NB4 (cell line): Measurements from ENCODE around the gene DLX3.

Experiments used
- DNase-seq: peaks from one replicate; pipeline ENCODE4 v3.0.0; 2010; ENCODE audit warnings: low read depth
- H3K4me3 ChIP-seq: one replicate; pipeline ENCODE4 v1.5.1; 2011; ENCODE audit warnings: mild to moderate bottlenecking, low read depth, low read length, moderate library complexity
- CTCF ChIP-seq: IDR thresholded peaks from one replicate; pipeline ENCODE4 v1.5.1; 2012; ENCODE audit warnings: low read depth, low read length
- MYC ChIP-seq: IDR thresholded peaks from 2 replicates; pipeline ENCODE4 v1.6.1; 2011; ENCODE audit warnings: low read depth, low read length
- POLR2A ChIP-seq: IDR thresholded peaks from 2 replicates; pipeline ENCODE4 v1.6.1; 2011; ENCODE audit warnings: mild to moderate bottlenecking; ENCODE audit not compliant: insufficient read length; ENCODE audit errors: extremely low read depth
- TF ChIP-seq, protein P1 (sequence below): IDR thresholded peaks from 2 replicates; pipeline ENCODE4 v1.6.1; 2011; ENCODE audit warnings: low read depth, low read length

DLX3 gene

GRCh38 chr17:49964303-49964768 lies 30.7 kb downstream of the DLX3 start:
- H3K4me3 ChIP-seq, result no peak overlapping the region
- TF ChIP-seq, protein P1, sequence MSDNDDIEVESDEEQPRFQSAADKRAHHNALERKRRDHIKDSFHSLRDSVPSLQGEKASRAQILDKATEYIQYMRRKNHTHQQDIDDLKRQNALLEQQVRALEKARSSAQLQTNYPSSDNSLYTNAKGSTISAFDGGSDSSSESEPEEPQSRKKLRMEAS, result no peak
- TF ChIP-seq POLR2A (no peak), MYC (no peak), CTCF (no peak)
- no peak for DNase-seq

DNA sequence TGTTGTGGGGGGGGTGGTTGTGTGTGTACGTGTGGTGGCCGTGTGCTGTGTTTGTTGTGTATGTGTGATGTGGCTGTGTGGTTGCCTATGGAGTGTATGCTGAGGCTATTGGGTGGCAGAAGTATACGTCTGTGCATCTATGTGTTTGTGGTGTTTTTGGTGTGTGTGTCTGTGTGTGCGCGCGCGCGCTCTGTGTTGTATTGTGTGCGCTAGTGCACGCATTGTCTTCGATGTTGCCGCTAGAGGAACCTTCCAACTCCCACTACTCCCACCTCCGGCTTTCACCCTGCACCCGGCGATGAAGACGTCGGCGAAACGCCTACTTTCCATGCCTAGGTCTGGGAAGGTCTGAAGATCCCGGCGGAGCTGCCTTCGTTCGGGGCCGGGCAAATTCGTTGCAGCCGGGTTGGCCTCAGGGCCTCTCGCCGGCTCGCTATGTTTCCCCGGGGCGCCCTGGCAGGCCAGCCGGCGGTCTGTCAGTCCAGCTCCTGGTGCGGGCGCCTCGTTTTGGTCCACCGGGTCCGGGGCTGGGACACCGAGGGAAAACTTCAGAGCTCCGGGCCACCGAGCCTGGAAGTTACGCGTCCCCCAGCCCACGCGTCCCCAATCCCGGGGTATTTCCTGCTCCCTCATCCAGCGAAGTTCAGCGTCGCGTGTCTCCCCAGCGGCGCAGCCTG lies 31.3 kb downstream of the DLX3 start:
- TF ChIP-seq CTCF (no peak), POLR2A (no peak), MYC (no peak)
- TF ChIP-seq, protein P1, result no peak
- no peak for DNase-seq
- no peak overlapping the region for H3K4me3 ChIP-seq

GRCh38 chr17:49963309-49963625 lies 31.8 kb downstream of the DLX3 start:
- DNase-seq, result no peak
- TF ChIP-seq MYC (no peak), CTCF (no peak), POLR2A (no peak)
- TF ChIP-seq, protein P1, result no peak
- no peak overlapping the region for H3K4me3 ChIP-seq

DNA sequence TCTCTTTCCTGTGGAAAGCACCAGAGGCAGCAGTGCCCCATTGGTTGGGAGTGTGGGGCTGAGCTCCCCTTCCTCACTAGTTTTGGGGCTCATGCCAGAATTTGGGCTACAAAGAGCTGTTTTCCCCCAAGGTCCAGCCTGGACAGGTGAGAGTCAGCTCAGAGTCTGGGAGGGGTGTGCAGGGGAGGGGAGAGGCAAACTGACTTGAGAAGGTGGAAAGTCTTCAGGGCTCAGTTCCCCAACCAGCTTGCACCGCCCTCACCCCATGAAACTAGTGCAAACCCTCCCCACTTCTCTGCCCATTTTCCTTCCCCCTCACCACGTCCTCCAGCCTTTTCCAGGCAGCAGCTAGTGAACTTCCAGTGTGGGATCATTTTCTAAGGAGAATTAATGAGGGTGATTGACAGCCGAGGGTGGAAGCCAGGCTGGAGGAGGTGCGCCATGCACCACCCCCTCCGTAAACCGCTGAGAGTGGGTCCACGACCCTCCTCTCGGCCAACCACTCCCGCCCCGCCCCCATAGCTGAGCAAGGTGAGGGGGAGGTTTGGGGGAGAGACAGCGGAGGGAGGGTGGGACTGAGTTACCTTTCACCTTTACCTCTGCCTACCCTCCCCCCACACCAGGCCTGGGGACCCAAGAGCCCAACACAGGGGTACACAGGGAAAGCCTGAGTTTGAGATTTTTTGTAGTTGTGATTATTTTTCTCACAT lies 32.3 kb downstream of the DLX3 start:
- no peak for DNase-seq
- no peak overlapping the region for H3K4me3 ChIP-seq
- no peak for TF ChIP-seq CTCF
- TF ChIP-seq MYC, result no peak
- TF ChIP-seq POLR2A, result no peak
- TF ChIP-seq, protein P1, result no peak

DNA sequence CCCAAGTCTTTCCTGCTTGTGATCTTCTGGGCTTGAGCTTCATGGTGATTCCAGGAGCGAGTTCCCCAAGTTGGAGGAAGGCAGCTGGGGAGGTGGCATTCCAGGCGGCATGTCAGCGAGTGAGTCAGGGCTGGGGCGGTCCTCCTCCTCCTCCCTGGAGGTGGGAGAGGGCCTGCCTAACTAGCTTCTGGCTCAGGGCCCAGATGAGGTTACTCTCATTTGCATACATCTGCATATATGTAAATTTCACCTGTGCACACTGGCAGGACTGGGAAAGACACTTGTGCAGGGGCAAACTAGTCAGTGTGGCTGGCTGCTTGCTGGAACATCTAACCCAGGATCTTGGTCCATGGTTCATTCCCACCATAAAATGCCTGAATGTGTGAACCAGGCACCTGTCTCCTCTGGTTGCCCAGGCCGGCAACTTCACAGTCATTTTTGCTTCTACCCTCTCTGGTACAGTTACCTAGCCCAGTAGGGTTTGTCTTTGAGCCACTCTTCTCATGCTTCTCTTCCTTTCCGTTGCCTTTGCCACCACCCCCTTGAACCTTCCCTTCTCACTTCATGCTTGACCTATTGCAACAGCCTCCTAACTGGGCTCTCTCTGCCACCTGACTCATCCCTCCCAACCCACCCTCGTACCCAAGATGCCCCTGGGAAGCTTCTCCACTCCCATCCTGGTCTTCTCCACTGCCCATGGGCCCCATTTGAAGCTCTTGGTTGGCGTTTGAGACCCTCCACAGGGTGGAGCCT lies 35.7 kb downstream of the DLX3 start:
- no peak overlapping the region for H3K4me3 ChIP-seq
- DNase-seq, result peak; percentile 64
- TF ChIP-seq CTCF (no peak), MYC (no peak), POLR2A (no peak)
- TF ChIP-seq, protein P1, result no peak
